GM23338 (cell line): ENCODE data around the gene DNAH17. TPM values are rescaled to one million over a fixed set of nuclear protein-coding genes. Genes with fewer than 3 reads are reported as not detected.

Experiments
- ATAC-seq: fragments of 200-7000 bp; cut with Tn5 transposase; 3 replicates; pipeline ENCODE4 v1.9.1; 2020
- DNase-seq: peaks from one replicate; pipeline ENCODE4 v3.0.0-alpha.2; 2015; ENCODE audit warnings: low spot score
- H2AFZ ChIP-seq: fragments of 200-600 bp; sonication (generic); 2 replicates; pipeline ENCODE4 v1.8.0; 2016; ENCODE audit warnings: antibody characterized with exemption, mild to moderate bottlenecking, moderate library complexity
- H3F3A ChIP-seq: fragments of 200-600 bp; sonication (generic); replicated peaks from 2 replicates; pipeline ENCODE4 v1.8.0; 2017; ENCODE audit warnings: antibody characterized with exemption, mixed run types, low read depth
- H3K27ac ChIP-seq: fragments of 200-600 bp; sonication (generic); 2 replicates; pipeline ENCODE4 v1.6.1; 2016; ENCODE audit warnings: low read depth
- H3K27me3 ChIP-seq: fragments of 200-600 bp; sonication (generic); 2 replicates; pipeline ENCODE4 v1.8.0; 2016; ENCODE audit warnings: mild to moderate bottlenecking, mixed run types, moderate library complexity; ENCODE audit not compliant: insufficient read depth
- H3K36me3 ChIP-seq: fragments of 200-600 bp; sonication (generic); 2 replicates; pipeline ENCODE4 v1.8.0; 2016; ENCODE audit warnings: mild to moderate bottlenecking; ENCODE audit not compliant: insufficient read depth
- H3K4me1 ChIP-seq: fragments of 200-600 bp; sonication (generic); 2 replicates; pipeline ENCODE4 v1.8.0; 2016; ENCODE audit warnings: mild to moderate bottlenecking, moderate library complexity; ENCODE audit not compliant: insufficient read depth
- H3K4me2 ChIP-seq: fragments of 200-600 bp; sonication (generic); 2 replicates; pipeline ENCODE4 v1.7.1; 2017; ENCODE audit warnings: mixed run types
- H3K4me3 ChIP-seq: fragments of 200-600 bp; sonication (generic); 2 replicates; pipeline ENCODE4 v1.6.1; 2016; ENCODE audit warnings: mixed run types
- H3K79me2 ChIP-seq: fragments of 200-600 bp; sonication (generic); replicated peaks from 2 replicates; pipeline ENCODE4 v1.8.0; 2017; ENCODE audit warnings: mild to moderate bottlenecking; ENCODE audit not compliant: insufficient read depth
- H3K9me2 ChIP-seq: fragments of 200-600 bp; sonication (generic); 2 replicates; pipeline ENCODE4 v1.8.0; 2017; ENCODE audit not compliant: insufficient read depth
- H4K20me1 ChIP-seq: fragments of 200-600 bp; sonication (generic); replicated peaks from 2 replicates; pipeline ENCODE4 v1.8.0; 2017; ENCODE audit warnings: mild to moderate bottlenecking; ENCODE audit not compliant: insufficient read depth
- H3K27ac Mint-ChIP-seq: 2 replicates; pipeline ENCODE4 v1.8.0; 2020; ENCODE audit warnings: inconsistent platforms, mild to moderate bottlenecking, moderate library complexity, mixed read lengths
- H3K27me3 Mint-ChIP-seq: 3 replicates; pipeline ENCODE4 v1.8.0; 2022; ENCODE audit warnings: low read depth, mild to moderate bottlenecking, moderate library complexity, mixed read lengths, inconsistent platforms; ENCODE audit not compliant: insufficient read depth, poor library complexity
- H3K36me3 Mint-ChIP-seq: 3 replicates; pipeline ENCODE4 v1.8.0; 2021; ENCODE audit warnings: low read depth, mild to moderate bottlenecking, inconsistent platforms, moderate library complexity, mixed read lengths
- H3K4me1 Mint-ChIP-seq: 3 replicates; pipeline ENCODE4 v1.8.0; 2020; ENCODE audit warnings: mild to moderate bottlenecking, inconsistent platforms, mixed read lengths
- H3K4me3 Mint-ChIP-seq: 3 replicates; pipeline ENCODE4 v1.8.0; 2021; ENCODE audit warnings: moderate library complexity, mild to moderate bottlenecking, inconsistent platforms, mixed read lengths
- H3K9me3 Mint-ChIP-seq: 3 replicates; pipeline ENCODE4 v1.8.0; 2020; ENCODE audit warnings: moderate library complexity, mild to moderate bottlenecking, inconsistent platforms, mixed read lengths
- CTCF ChIP-seq, 2 experiments: fragments of 200-600 bp in 1 of 2; sonication (generic) in 1 of 2; conservative IDR thresholded peaks; 2 replicates each; pipeline versions ENCODE4 v1.5.1 to v1.6.1; 2016 to 2017; ENCODE audit warnings: antibody characterized with exemption in 2 of 2, low read depth in 2 of 2, mild to moderate bottlenecking in 2 of 2, moderate library complexity in 1 of 2
- EZH2 ChIP-seq: fragments of 200-600 bp; sonication (generic); IDR thresholded peaks from one replicate; pipeline ENCODE4 v1.8.0; 2017; ENCODE audit warnings: antibody characterized with exemption, mild to moderate bottlenecking, low read depth; ENCODE audit not compliant: unreplicated experiment
- EZH2phosphoT487 ChIP-seq: fragments of 200-600 bp; sonication (generic); IDR thresholded peaks from one replicate; pipeline ENCODE4 v1.8.1; 2018; ENCODE audit warnings: antibody characterized with exemption; ENCODE audit not compliant: unreplicated experiment
- JUNB ChIP-seq: IDR thresholded peaks from one replicate; pipeline ENCODE4 v1.6.1; 2016; ENCODE audit warnings: antibody characterized with exemption; ENCODE audit not compliant: unreplicated experiment
- ZNF331 ChIP-seq: fragments of 250-450 bp; sonication (Bioruptor Pico); IDR thresholded peaks from 2 replicates; pipeline ENCODE4 v1.5.0; 2020; ENCODE audit warnings: low read depth, mild to moderate bottlenecking, moderate library complexity
- polyA plus RNA-seq: library from polyadenylated mRNA; unstranded; fragments of >200 nt; fragmentation: Nextera tagmentation; extraction: Ambion mirVana; gene quantifications from 2 replicates; pipeline ENCODE4 v1.2.1, GENCODE V29; 2016
- total RNA-seq: library from RNA; depleted of rRNA; stranded (reverse); fragments of >200 nt; shearing (Covaris generic); gene quantifications from 2 replicates; pipeline ENCODE4 v1.2.3, GENCODE V29; 2014
- TF ChIP-seq, protein P1 (sequence below): IDR thresholded peaks from 2 replicates; pipeline ENCODE4 v1.6.1; 2016; ENCODE audit warnings: antibody characterized with exemption

DNAH17 gene
- total and polyA plus RNA-seq, 2 experiments from 2014 or later: 0.59 to 2.0 TPM

GRCh38 chr17:78502611-78503148, 74.5 kb downstream of the DNAH17 start:
- no peaks in the 10 kb centered on the region for H3K27me3 ChIP-seq
- H3K4me1 Mint-ChIP-seq: peaks cover 9% of the 10 kb centered on the region
- H3K9me2 ChIP-seq: no peaks in the 10 kb centered on the region
- H3F3A ChIP-seq: no peaks in the 10 kb centered on the region
- H3K79me2 ChIP-seq: no peaks in the 10 kb centered on the region
- H3K27ac ChIP-seq: no peak overlapping the region
- TF ChIP-seq EZH2 (no peak), EZH2phosphoT487 (no peak), JUNB (no peak), ZNF331 (no peak), CTCF (conservative IDR thresholded peaks at IDR 0.05; ENCODE audit: low read depth in 2 of 2) (no peak)
- TF ChIP-seq, protein P1, sequence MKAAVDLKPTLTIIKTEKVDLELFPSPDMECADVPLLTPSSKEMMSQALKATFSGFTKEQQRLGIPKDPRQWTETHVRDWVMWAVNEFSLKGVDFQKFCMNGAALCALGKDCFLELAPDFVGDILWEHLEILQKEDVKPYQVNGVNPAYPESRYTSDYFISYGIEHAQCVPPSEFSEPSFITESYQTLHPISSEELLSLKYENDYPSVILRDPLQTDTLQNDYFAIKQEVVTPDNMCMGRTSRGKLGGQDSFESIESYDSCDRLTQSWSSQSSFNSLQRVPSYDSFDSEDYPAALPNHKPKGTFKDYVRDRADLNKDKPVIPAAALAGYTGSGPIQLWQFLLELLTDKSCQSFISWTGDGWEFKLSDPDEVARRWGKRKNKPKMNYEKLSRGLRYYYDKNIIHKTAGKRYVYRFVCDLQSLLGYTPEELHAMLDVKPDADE: no peak
- no peaks in the 10 kb centered on the region for H4K20me1 ChIP-seq
- H3K36me3 Mint-ChIP-seq: no peaks in the 10 kb centered on the region
- peaks cover 9% of the 10 kb centered on the region for H3K4me1 ChIP-seq
- H3K4me2 ChIP-seq: no peak overlapping the region
- no peaks in the 10 kb centered on the region for H3K9me3 Mint-ChIP-seq
- no peaks in the 10 kb centered on the region for H3K36me3 ChIP-seq
- H3K4me3 Mint-ChIP-seq: no peak overlapping the region
- no peak for DNase-seq
- H2AFZ ChIP-seq: no peak overlapping the region
- ATAC-seq: no peak
- H3K27me3 Mint-ChIP-seq: peaks cover 4% of the 10 kb centered on the region
- H3K27ac Mint-ChIP-seq: no peak overlapping the region
- no peak overlapping the region for H3K4me3 ChIP-seq

- Mint-ChIP-seq H3K27me3 (peaks cover 6% of the 10 kb centered on the region), H3K9me3 (no peaks in the 10 kb centered on the region; the same call in 2 of the 3 replicates), H3K4me1 (peaks cover 9% of the 10 kb centered on the region), H3K27ac (no peak overlapping the region), H3K4me3 (no peak overlapping the region), H3K36me3 (no peaks in the 10 kb centered on the region)
- Histone ChIP-seq H3K9me2 (no peaks in the 10 kb centered on the region), H3K36me3 (no peaks in the 10 kb centered on the region), H3K27ac (no peak overlapping the region), H3F3A (no peaks in the 10 kb centered on the region), H4K20me1 (no peaks in the 10 kb centered on the region), H3K4me1 (peaks cover 9% of the 10 kb centered on the region), H3K4me2 (no peak overlapping the region), H3K27me3 (no peaks in the 10 kb centered on the region), H3K79me2 (no peaks in the 10 kb centered on the region), H3K4me3 (no peak overlapping the region), H2AFZ (no peak overlapping the region)
- DNase-seq (no peak), ATAC-seq (no peak)
- TF ChIP-seq JUNB: no peak
Observed at GRCh38 chr17:78501241-78502036, 75.8 kb downstream of the DNAH17 start.
